Fibroblast of lung (primary cell): ENCODE results near the gene RBMS1. TPM values are rescaled to one million over a fixed set of nuclear protein-coding genes. Genes with fewer than 3 reads are reported as not detected.
A peak's percentile ranks its signal among the peaks of the same experiment; 100 is the strongest.

ENCODE experiments used
- DNase-seq, 2 donors: peaks; one replicate each; pipeline versions ENCODE4 v3.0.0 to v3.0.0-alpha.2; 2010; ENCODE audit warnings: low read depth in 2 of 2
- H2AFZ ChIP-seq: 2 replicates; pipeline ENCODE4 v1.5.1; 2012; ENCODE audit warnings: low read length, control low read depth, inconsistent platforms
- H3K27ac ChIP-seq: 2 replicates; pipeline ENCODE4 v1.5.1; 2011; ENCODE audit warnings: low read length, control low read depth; ENCODE audit not compliant: insufficient read depth
- H3K27me3 ChIP-seq: 2 replicates; pipeline ENCODE4 v1.5.1; 2011; ENCODE audit warnings: mild to moderate bottlenecking, low read length; ENCODE audit not compliant: control insufficient read depth, insufficient read depth
- H3K36me3 ChIP-seq: 2 replicates; pipeline ENCODE4 v1.5.1; 2011; ENCODE audit warnings: low read length; ENCODE audit not compliant: control insufficient read depth, insufficient read depth
- H3K4me1 ChIP-seq: 2 replicates; pipeline ENCODE4 v1.5.1; 2011; ENCODE audit warnings: low read length; ENCODE audit not compliant: control insufficient read depth, insufficient read depth; ENCODE audit errors: extremely low read depth
- H3K4me2 ChIP-seq: 2 replicates; pipeline ENCODE4 v1.5.1; 2011; ENCODE audit warnings: low read length, control low read depth; ENCODE audit not compliant: insufficient read depth; ENCODE audit errors: extremely low read depth
- H3K4me3 ChIP-seq, 4 experiments: fragments of 200-600 bp in 1 of 4; sonication (generic) in 1 of 4; replicated peaks in 1 of 4; 2 replicates each; pipeline ENCODE4 v1.5.1; 2011 to 2016; ENCODE audit warnings: low read length in 4 of 4, low read depth in 3 of 4, mild to moderate bottlenecking in 3 of 4, control low read depth in 2 of 4, inconsistent platforms in 1 of 4, mixed read lengths in 1 of 4; ENCODE audit not compliant: insufficient read depth in 1 of 4; ENCODE audit errors: control extremely low read depth in 1 of 4
- H3K79me2 ChIP-seq: 2 replicates; pipeline ENCODE4 v1.5.1; 2012; ENCODE audit warnings: mild to moderate bottlenecking, low read length, inconsistent platforms; ENCODE audit not compliant: control insufficient read depth, insufficient read depth
- H3K9ac ChIP-seq: 2 replicates; pipeline ENCODE4 v1.5.1; 2011; ENCODE audit warnings: mild to moderate bottlenecking, low read length, control low read depth; ENCODE audit not compliant: insufficient read depth
- H3K9me3 ChIP-seq: 2 replicates; pipeline ENCODE4 v1.5.1; 2012; ENCODE audit warnings: low read depth, low read length; ENCODE audit not compliant: control insufficient read depth, insufficient read depth
- H4K20me1 ChIP-seq: 2 replicates; pipeline ENCODE4 v1.5.1; 2011; ENCODE audit warnings: low read length; ENCODE audit not compliant: control insufficient read depth, insufficient read depth; ENCODE audit errors: extremely low read depth
- EZH2 ChIP-seq: IDR thresholded peaks from 2 replicates; pipeline ENCODE4 v1.5.1; 2012; ENCODE audit warnings: low read length, control low read depth, mild to moderate bottlenecking; ENCODE audit errors: missing control alignments
- polyA plus RNA-seq, 2 donors: library from polyadenylated mRNA; depleted of rRNA in 1 of 2; stranded (reverse) in 1 of 2; unstranded in 1 of 2; fragments of >200 nt; gene quantifications; 2 replicates each; pipeline ENCODE4 v1.2.1, GENCODE V29; 2011 to 2012; ENCODE audit warnings: missing spikeins in 1 of 2
- total RNA-seq: library from RNA; depleted of rRNA; stranded (reverse); fragments of >200 nt; gene quantifications from 2 replicates; pipeline ENCODE4 v1.2.1, GENCODE V29; 2014
- TF ChIP-seq, protein P1 (sequence below), 2 donors: IDR thresholded peaks in 1 of 2; conservative IDR thresholded peaks in 1 of 2; 1 replicate in 1 of 2; 2 replicates in 1 of 2; pipeline ENCODE4 v1.5.1; 2011 to 2012; ENCODE audit warnings: low read length in 2 of 2, control low read depth in 1 of 2, inconsistent platforms in 1 of 2, low read depth in 1 of 2, mild to moderate bottlenecking in 1 of 2

Gene RBMS1
- total and polyA plus RNA-seq, 2 donors (not counting 1 experiment from before 2014, with no cell fraction given), result 77.3 to 146 TPM

DNA sequence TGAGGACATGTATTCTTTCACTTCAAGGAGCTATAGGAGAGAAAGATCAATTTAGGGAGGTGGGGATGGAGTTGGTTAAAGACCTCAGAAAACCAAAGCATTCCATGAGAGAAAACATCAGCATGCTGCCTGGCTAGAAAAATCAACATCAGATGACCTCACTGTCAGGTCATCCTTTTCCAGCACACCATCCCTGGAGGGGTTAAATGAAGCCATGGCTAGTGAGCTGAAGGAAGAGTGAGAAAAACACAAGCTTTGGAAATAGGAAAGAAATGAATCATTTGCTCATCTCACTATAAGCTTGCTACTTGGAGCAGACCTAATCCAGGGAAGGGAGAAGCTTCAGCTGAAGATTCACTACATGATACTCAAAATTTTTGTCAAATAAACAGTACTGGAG lies 184.0 kb downstream of the RBMS1 start:
- Histone ChIP-seq H3K4me3 (no peak overlapping the region), H3K4me2 (peak overlapping the region; percentile 0), H4K20me1 (no peaks in the 10 kb centered on the region), H3K9me3 (no peaks in the 10 kb centered on the region), H3K79me2 (peaks cover 34% of the 10 kb centered on the region), H3K9ac (no peak overlapping the region), H3K27ac (peak overlapping the region; percentile 86), H3K36me3 (peaks cover 12% of the 10 kb centered on the region), H3K27me3 (no peaks in the 10 kb centered on the region), H2AFZ (no peak overlapping the region), H3K4me1 (peaks cover 32% of the 10 kb centered on the region)
- DNase-seq, result peak in 1 of 2 donors; percentile 55
- TF ChIP-seq EZH2, result no peak
- TF ChIP-seq, protein P1, sequence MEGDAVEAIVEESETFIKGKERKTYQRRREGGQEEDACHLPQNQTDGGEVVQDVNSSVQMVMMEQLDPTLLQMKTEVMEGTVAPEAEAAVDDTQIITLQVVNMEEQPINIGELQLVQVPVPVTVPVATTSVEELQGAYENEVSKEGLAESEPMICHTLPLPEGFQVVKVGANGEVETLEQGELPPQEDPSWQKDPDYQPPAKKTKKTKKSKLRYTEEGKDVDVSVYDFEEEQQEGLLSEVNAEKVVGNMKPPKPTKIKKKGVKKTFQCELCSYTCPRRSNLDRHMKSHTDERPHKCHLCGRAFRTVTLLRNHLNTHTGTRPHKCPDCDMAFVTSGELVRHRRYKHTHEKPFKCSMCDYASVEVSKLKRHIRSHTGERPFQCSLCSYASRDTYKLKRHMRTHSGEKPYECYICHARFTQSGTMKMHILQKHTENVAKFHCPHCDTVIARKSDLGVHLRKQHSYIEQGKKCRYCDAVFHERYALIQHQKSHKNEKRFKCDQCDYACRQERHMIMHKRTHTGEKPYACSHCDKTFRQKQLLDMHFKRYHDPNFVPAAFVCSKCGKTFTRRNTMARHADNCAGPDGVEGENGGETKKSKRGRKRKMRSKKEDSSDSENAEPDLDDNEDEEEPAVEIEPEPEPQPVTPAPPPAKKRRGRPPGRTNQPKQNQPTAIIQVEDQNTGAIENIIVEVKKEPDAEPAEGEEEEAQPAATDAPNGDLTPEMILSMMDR (conservative IDR thresholded peaks at IDR 0.05 in 1 of 2, IDR thresholded peaks at IDR 0.05 in 1 of 2; ENCODE audit: low read depth in 1 of 2, low read length in 2 of 2), result no peak

DNA sequence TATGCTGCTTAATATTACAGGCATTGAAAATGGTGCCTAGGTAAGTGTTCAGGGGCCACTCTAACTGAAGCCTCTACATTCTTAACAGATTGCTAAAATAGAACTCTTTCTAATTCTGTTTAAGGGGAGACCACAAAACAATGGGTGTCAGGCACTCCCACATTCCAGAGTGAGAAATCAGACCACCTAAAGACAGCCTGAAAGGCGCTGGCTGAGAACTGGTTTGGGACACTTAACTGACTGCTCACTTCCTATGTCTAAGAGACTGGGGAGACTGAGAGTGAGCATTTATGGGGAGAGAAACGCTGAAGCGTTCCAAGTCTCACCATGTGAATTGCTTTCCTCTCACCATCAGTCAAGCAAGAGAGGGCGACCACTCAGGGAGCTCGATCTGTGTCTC lies 184.7 kb downstream of the RBMS1 start:
- Histone ChIP-seq H3K9ac (no peak overlapping the region), H3K27me3 (no peaks in the 10 kb centered on the region), H3K79me2 (peaks cover 37% of the 10 kb centered on the region), H3K36me3 (peaks cover 12% of the 10 kb centered on the region), H4K20me1 (no peaks in the 10 kb centered on the region), H3K4me3 (no peak overlapping the region), H3K27ac (peak overlapping the region; percentile 86), H3K4me1 (peaks cover 31% of the 10 kb centered on the region), H3K4me2 (no peak overlapping the region), H3K9me3 (no peaks in the 10 kb centered on the region), H2AFZ (no peak overlapping the region)
- no peak for TF ChIP-seq EZH2
- TF ChIP-seq, protein P1 (conservative IDR thresholded peaks at IDR 0.05 in 1 of 2, IDR thresholded peaks at IDR 0.05 in 1 of 2; ENCODE audit: low read depth in 1 of 2, low read length in 2 of 2), result no peak
- peak in 1 of 2 donors; percentile 96 for DNase-seq

DNA sequence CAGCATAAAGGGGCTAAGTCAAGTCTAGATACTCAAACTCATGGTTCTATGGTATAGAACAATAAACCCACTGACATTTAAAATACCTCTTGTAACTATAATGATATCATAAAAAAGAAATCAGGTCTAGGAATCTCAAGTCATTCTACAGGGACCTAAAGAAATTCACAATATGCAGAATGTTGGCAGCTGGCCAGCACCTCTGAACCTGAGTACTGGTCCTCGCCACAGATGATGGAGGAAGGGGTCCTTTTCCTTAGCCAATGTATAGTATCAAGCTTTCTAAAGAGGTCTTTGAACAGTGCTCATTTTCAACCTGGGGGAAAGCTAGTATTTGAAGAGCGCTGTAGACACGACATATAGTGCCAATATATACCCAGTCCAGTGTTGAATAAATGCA lies 185.1 kb downstream of the RBMS1 start:
- no peak overlapping the region for H3K4me2 ChIP-seq
- H3K27me3 ChIP-seq, result no peaks in the 10 kb centered on the region
- TF ChIP-seq EZH2, result no peak
- TF ChIP-seq, protein P1 (conservative IDR thresholded peaks at IDR 0.05 in 1 of 2, IDR thresholded peaks at IDR 0.05 in 1 of 2; ENCODE audit: low read depth in 1 of 2, low read length in 2 of 2), result no peak
- no peak for DNase-seq
- H3K27ac ChIP-seq, result peak overlapping the region; percentile 86
- peaks cover 31% of the 10 kb centered on the region for H3K4me1 ChIP-seq
- no peak overlapping the region for H2AFZ ChIP-seq
- H4K20me1 ChIP-seq, result no peaks in the 10 kb centered on the region
- H3K9ac ChIP-seq, result no peak overlapping the region
- peaks cover 39% of the 10 kb centered on the region for H3K79me2 ChIP-seq
- H3K4me3 ChIP-seq, result no peak overlapping the region
- H3K36me3 ChIP-seq, result peaks cover 12% of the 10 kb centered on the region
- H3K9me3 ChIP-seq, result no peaks in the 10 kb centered on the region
